Peyer's patch (tissue), 4 donors: ENCODE results near the gene PTPRE. TPM values are rescaled to one million over a fixed set of nuclear protein-coding genes. Genes with fewer than 3 reads are reported as not detected.

Experiments used
- DNase-seq, 3 donors: peaks; one replicate each; pipeline ENCODE4 v3.0.0-alpha.2; 2017 to 2019
- H3K27ac ChIP-seq, 4 donors: fragments of 200-600 bp; sonication (generic); one replicate each; pipeline ENCODE4 v1.5.1; 2016 to 2019
- H3K27me3 ChIP-seq, 2 donors: fragments of 200-600 bp; sonication (generic); one replicate each; pipeline ENCODE4 v1.5.1; 2019
- H3K36me3 ChIP-seq, 3 donors: fragments of 200-600 bp; sonication (generic); one replicate each; pipeline ENCODE4 v1.5.1; 2016 to 2019
- H3K4me1 ChIP-seq, 4 donors: fragments of 200-600 bp; sonication (generic); one replicate each; pipeline ENCODE4 v1.5.1; 2016 to 2019
- H3K4me3 ChIP-seq, 4 donors: fragments of 200-600 bp; sonication (generic); 1 replicate in 3 of 4; 2 replicates in 1 of 4; pipeline ENCODE4 v1.5.1; 2016 to 2019; ENCODE audit warnings: mild to moderate bottlenecking in 1 of 4
- H3K9me3 ChIP-seq, 4 donors: fragments of 200-600 bp; sonication (generic); one replicate each; pipeline ENCODE4 v1.5.1; 2016 to 2019; ENCODE audit warnings: mild to moderate bottlenecking in 1 of 4
- CTCF ChIP-seq, 6 experiments: fragments of 450-650 bp in 4 of 6; fragments of 200-600 bp in 2 of 6; sonication (generic) in 1 of 6; IDR thresholded peaks; one replicate each; pipeline ENCODE4 v1.5.1; 2017 to 2019; ENCODE audit warnings: antibody characterized with exemption in 6 of 6, mild to moderate bottlenecking in 3 of 6, moderate library complexity in 1 of 6
- POLR2A ChIP-seq, 2 donors: fragments of 450-650 bp; IDR thresholded peaks; one replicate each; pipeline ENCODE4 v1.5.1; 2017; ENCODE audit warnings: antibody characterized with exemption in 2 of 2, mild to moderate bottlenecking in 2 of 2, moderate library complexity in 2 of 2
- total RNA-seq, 4 donors: library from RNA; depleted of rRNA; stranded (reverse); fragments of >200 nt; gene quantifications; one replicate each; pipeline ENCODE4 v1.1.0, GENCODE V29; 2016

Gene PTPRE
- total RNA-seq, 4 donors from 2014 or later: 24.0 to 48.7 (median 35.4) TPM

DNA sequence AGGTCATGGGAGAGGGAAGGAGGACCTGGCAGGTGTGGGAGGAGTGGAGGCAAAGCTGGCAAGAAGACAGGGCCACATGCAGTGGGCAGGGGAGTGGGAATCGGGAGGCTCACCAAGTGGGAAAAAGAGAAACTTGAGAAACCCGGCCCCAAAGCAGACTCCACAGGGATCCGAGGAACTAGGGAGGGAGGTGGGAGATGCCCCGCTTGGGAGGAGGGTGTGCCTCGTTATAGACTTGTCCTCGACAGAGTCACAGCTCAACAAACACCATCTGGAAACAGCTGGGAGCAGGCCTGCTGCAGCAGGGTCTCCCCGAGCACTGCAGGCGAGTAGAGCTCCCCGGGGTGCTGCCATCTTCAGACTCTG is 164.5 kb downstream of the PTPRE start:
- Histone ChIP-seq H3K27me3 (no peaks in the 10 kb centered on the region), H3K36me3 (peaks cover 0 to 88% (median 0%) of the 10 kb centered on the region in 3 donors), H3K9me3 (no peaks in the 10 kb centered on the region), H3K27ac (no peak overlapping the region), H3K4me3 (no peak overlapping the region), H3K4me1 (no peaks in the 10 kb centered on the region)
- TF ChIP-seq POLR2A (IDR thresholded peaks at IDR 0.05) (no peak), CTCF (IDR thresholded peaks at IDR 0.05) (no peak)
- DNase-seq: peak in 2 of 3 donors; percentile 13 to 37

DNA sequence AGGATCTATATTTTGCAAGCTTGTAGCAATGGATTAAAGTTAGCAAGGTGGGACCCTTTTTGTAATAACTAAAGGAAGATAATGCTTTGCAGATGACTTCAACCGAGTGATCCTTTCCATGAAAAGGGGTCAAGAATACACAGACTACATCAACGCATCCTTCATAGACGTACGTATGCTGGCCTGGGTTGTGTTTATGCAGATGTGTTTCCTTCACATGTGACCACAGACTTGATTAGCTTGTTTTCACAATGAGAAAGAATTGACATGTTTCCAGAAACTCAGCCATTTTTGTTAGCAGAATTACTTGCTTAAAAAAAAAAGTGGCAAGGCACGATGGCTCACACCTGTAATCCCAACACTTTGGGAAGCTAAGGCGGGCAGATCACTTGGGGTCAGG is 165.1 kb downstream of the PTPRE start:
- peaks cover 0 to 88% (median 0%) of the 10 kb centered on the region in 3 donors for H3K36me3 ChIP-seq
- TF ChIP-seq POLR2A (IDR thresholded peaks at IDR 0.05) (no peak), CTCF (IDR thresholded peaks at IDR 0.05) (no peak)

GRCh38 chr10:128072941-128073645 is 166.2 kb downstream of the PTPRE start:
- no peak for TF ChIP-seq POLR2A (IDR thresholded peaks at IDR 0.05)
- no peak for TF ChIP-seq CTCF (IDR thresholded peaks at IDR 0.05)
- H3K27ac ChIP-seq: no peak overlapping the region
- no peak overlapping the region for H3K4me3 ChIP-seq
- H3K27me3 ChIP-seq: no peaks in the 10 kb centered on the region
- H3K4me1 ChIP-seq: no peaks in the 10 kb centered on the region
- DNase-seq: peak in 1 of 3 donors; percentile 38
- H3K36me3 ChIP-seq: peaks cover 0 to 88% (median 0%) of the 10 kb centered on the region in 3 donors
- H3K9me3 ChIP-seq: no peaks in the 10 kb centered on the region

More for the DNA sequence above, 165.1 kb downstream of the PTPRE start:
- Histone ChIP-seq H3K4me1 (no peaks in the 10 kb centered on the region), H3K4me3 (no peak overlapping the region), H3K27me3 (no peaks in the 10 kb centered on the region), H3K9me3 (no peaks in the 10 kb centered on the region), H3K27ac (no peak overlapping the region)
- no peak for DNase-seq

- no peak overlapping the region for H3K4me3 ChIP-seq
Observed at GRCh38 chr10:128073890-128074289, 167.0 kb downstream of the PTPRE start.

DNA sequence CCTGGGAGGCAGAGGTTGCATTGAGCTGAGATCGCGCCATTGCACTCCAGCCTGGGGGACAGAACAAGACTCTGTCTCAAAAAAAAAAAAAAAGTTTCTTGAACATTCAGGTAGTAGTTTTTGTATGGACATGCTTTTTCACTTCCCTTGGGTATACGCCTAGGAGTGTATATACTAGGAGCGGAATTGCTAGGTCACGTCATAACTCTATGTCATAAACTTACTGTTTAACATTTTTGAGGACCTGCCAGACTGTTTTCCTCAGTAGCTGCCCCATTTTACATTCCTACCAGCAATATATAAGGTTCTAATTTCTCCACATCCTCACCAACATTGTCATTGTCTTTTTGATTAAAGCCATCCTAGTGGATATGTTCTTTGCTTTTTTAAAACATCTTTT is 167.7 kb downstream of the PTPRE start:
- no peak for DNase-seq
- H3K9me3 ChIP-seq: no peaks in the 10 kb centered on the region
- H3K4me1 ChIP-seq: no peaks in the 10 kb centered on the region
- H3K27ac ChIP-seq: no peak overlapping the region
- peaks cover 0 to 93% (median 0%) of the 10 kb centered on the region in 3 donors for H3K36me3 ChIP-seq
- H3K4me3 ChIP-seq: no peak overlapping the region
- TF ChIP-seq POLR2A (IDR thresholded peaks at IDR 0.05): no peak
- no peak for TF ChIP-seq CTCF (IDR thresholded peaks at IDR 0.05)
- no peaks in the 10 kb centered on the region for H3K27me3 ChIP-seq

More at GRCh38 chr10:128073890-128074289, 167.0 kb downstream of the PTPRE start:
- H3K27me3 ChIP-seq: no peaks in the 10 kb centered on the region
- TF ChIP-seq CTCF (IDR thresholded peaks at IDR 0.05): no peak
- no peak for TF ChIP-seq POLR2A (IDR thresholded peaks at IDR 0.05)
- H3K27ac ChIP-seq: no peak overlapping the region
- no peak for DNase-seq
- peaks cover 0 to 90% (median 0%) of the 10 kb centered on the region in 3 donors for H3K36me3 ChIP-seq
- no peaks in the 10 kb centered on the region for H3K4me1 ChIP-seq
- H3K9me3 ChIP-seq: no peaks in the 10 kb centered on the region
